H1 (cell line): ENCODE results near the gene ISOC2. TPM values are rescaled to one million over a fixed set of nuclear protein-coding genes. Genes with fewer than 3 reads are reported as not detected.

Experiments
- NANOG ChIP-seq: IDR thresholded peaks from 2 replicates; pipeline ENCODE4 v1.6.1; 2011; ENCODE audit warnings: low read length, low read depth, mild to moderate bottlenecking, inconsistent platforms; ENCODE audit not compliant: insufficient read depth, poor library complexity, severe bottlenecking
- RAD21 ChIP-seq, 2 experiments: IDR thresholded peaks in 1 of 2; conservative IDR thresholded peaks in 1 of 2; 2 replicates each; pipeline ENCODE4 v1.6.1; 2011; ENCODE audit warnings: low read depth in 2 of 2, low read length in 2 of 2, improper control_type of control experiment in 1 of 2, inconsistent platforms in 1 of 2, mild to moderate bottlenecking in 1 of 2, moderate library complexity in 1 of 2
- RNF2 ChIP-seq: fragments of 200-900, 300-1000 bp; sonication (generic); IDR thresholded peaks from 2 replicates; pipeline ENCODE4 v1.7.1; 2016; ENCODE audit warnings: borderline replicate concordance, low read depth, mild to moderate bottlenecking, antibody characterized with exemption, low read length; ENCODE audit not compliant: poor library complexity, severe bottlenecking; ENCODE audit errors: missing control alignments
- SIN3A ChIP-seq, 2 experiments: IDR thresholded peaks in 1 of 2; conservative IDR thresholded peaks in 1 of 2; 2 replicates each; pipeline ENCODE4 v1.6.1; 2011 to 2012; ENCODE audit warnings: low read length in 2 of 2, improper control_type of control experiment in 1 of 2, low read depth in 1 of 2, mild to moderate bottlenecking in 1 of 2
- polyA plus RNA-seq, 7 experiments: library from polyadenylated mRNA; depleted of rRNA in 3 of 7; stranded (reverse) in 5 of 7; unstranded in 2 of 7; fragments of >200 nt in 5 of 7; fragments of 200-250 nt in 2 of 7; gene quantifications; 1 replicate in 5 of 7; 2 replicates in 1 of 7; 4 replicates in 1 of 7; pipeline versions ENCODE4 v1.2.1 to v1.2.3, GENCODE V29; 2011 to 2013; ENCODE audit warnings: missing spikeins in 2 of 7, mixed read lengths in 2 of 7
- total RNA-seq: library from RNA; stranded (reverse); fragmentation: NEBNext Ultra II Directional; extraction: Animal tissue kit (Norgen Biotek cat#: 25700); gene quantifications from 2 replicates; pipeline ENCODE4 v1.2.1, GENCODE V29; 2021

Gene ISOC2
- total and polyA plus RNA-seq, 2 of the 8 experiments (the other 6 are each of a cell fraction or from before 2014, with no cell fraction given) = 96.9 to 152 TPM

DNA sequence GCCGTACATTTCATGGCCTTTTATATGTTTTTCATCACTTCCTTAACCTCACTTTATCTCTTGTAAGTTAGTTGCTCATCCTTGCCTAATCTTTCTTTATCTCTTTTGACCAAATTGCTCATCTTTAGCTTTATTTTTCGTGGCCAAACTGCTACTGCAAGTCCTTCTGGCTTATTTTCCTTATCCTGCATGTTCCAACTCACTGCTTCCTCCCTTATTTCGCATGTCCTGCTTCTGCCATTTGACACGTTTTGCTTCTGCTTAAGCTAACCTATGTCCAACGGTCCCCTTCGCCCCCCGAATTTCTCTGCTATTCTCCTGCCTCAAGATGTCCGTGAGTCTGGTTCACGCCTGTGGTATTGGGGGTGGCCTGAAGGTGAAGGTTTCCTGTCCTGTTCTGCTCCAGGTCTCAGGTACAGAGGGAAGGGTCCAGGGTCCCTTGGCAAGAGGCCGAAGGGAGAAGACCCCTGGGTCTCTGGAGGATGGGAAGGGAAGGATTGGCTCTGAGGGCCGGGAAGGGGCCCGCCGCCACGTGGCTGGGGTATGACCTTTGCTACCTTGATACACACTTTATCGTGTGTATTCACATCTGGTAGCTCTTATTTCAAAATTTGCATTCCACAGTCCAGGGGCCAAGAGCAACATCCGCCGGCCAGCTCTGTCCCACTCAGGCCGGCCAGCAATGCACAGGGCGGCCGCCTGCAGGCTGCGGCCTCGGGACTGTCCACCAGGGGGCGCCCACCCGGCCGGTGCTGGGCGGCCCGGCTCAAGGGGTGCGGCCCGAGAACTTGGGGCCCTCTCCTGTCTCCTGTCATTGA lies 6.0 kb upstream of the ISOC2 start (continued):
- TF ChIP-seq RAD21 (IDR thresholded peaks at IDR 0.05 in 1 of 2, conservative IDR thresholded peaks at IDR 0.05 in 1 of 2; ENCODE audit: low read depth in 2 of 2, low read length in 2 of 2) (peak; percentile 56 to 73), SIN3A (conservative IDR thresholded peaks at IDR 0.05 in 1 of 2, IDR thresholded peaks at IDR 0.05 in 1 of 2; ENCODE audit: low read depth in 1 of 2, low read length in 2 of 2) (peak in 1 of 2 experiments; percentile 89; a peak in 2 of 4 replicates), NANOG (peak; percentile 56), RNF2 (no peak)
